ENCODE measurements around the gene WNT2B.
"Not testable (repeated sequence)": the region's sequence is repeated elsewhere in the genome, so short reads cannot be mapped to it uniquely, and the experiment has no call there.

Gene WNT2B

DNA sequence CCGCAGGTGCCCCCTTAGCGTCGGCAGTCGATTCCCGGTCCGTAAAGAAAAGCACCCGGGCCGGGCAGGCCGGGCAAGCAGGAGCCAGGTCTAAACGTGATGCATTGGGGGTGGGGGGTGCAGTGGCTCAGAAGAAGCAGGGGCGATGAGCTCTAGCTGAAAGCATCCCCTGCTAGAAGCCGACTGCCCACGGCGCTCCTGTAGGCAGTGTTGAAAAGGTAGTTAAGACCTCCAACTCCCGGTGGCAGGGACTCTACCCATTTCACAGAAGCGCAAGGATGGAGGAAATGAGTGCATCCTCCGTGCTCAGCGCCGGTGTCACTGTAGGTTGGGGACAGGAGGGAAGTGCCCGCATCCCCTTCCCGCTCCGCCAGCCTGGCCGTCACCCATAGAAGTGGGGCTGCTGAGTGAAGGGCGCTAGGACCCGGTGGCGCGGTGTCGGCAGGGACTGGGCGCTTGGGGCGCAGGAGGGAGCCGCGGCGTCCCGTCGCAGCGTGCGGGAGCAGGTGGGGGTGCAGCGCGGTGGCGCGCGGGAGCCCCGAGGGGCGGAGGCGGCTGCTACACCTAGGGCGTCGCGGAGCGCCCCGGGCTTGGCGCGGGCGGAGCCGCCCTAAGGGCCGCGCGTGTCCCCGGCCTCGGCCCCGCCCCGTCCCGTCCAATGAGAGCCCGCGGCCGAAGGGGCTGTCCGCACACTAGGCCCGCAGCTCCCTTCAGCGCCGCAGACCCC is at the start of gene WNT2B:
Gene WNT2B, plus strand, starts transcription at position 688 of the 727 bp plus-strand sequence. CDS start 298 bp downstream, outside the sequence.
- DNase-seq, result no peak

DNA sequence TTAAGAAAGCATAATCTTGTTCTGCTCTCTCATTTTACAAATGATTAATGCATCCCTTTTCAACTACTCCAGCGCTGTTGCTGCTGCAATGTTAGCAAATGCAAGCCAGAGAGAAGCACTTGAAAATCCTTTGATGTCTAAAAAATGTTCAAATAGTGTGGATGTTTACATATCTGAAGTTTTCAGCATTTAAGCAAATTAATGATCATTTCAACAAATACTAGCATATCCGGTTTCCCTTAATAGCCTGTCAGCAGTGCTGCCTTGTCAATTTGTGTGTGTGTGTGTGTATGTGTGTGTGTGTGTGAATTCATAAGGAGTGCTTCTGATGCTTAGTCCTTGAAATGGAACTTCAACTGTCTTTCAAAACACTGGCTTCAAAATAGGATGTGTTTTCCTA is 48.1 kb upstream of the WNT2B start:
- DNase-seq, result no peak

DNA sequence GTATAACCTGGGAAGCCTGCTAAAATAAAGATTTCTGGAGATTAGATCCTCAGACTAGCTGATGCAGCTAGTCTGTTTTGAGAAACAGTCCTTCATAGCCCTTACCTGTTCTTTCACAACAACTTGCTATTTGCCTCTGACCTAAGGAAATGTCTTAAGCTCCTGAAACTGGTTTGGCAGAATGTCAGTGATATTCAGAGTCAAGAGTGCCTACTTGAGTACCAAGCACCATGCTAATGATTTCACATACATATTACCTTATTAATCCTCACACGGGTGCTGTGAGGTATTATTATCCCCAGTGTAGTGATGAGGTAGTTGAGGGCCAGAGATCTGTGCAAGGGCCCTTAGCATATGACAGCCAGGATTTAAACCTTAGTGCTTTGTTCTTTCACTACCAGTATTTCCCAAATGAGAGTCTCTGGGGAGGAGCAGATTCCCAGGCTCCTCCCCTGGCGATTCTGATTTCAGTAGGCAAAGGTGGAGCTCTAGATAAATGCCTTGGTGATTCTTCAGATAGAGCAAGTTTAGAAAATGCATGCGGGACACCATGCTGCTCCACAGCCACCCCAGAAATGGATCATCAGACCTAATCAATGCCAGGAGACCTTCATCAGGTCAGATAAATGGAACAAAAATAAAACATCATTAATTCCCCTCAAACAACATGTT is 47.4 kb upstream of the WNT2B start:
- no peak for DNase-seq

DNA sequence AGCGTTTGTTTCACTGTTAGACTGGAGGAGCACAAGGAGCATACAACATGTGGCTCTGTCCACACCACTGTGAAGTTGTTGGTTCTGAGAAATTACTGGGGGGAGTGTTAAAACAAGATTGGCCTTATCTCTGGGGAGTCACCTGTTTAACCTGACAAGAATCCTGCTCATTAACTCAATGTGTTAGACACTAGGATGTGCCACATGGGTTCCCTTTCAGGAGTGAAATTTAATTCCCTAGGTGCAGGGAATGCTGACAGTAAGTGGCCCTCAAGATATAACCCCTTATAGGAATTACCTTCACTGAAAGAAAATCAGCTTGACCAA is 45.8 kb upstream of the WNT2B start:
- no peak for DNase-seq

DNA sequence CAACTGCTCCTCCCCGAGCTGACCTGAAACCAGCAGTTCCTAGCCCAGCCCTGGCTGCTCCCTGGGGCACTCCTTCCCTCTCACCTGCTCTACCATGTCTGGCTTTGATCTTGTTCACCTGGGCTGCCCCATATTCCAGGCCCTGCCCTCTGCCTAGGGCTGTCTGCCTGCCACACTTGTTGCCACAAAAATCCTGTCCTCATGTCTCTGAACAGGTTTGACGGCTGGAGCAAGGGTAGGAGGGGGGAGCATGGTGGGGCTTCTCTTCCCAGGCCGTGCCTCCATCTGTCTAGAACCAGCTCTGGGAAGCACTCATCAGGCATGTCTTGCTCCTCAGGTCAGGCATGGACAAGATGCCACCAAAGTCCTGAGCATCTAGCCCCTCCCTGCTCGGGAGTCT is 44.3 kb upstream of the WNT2B start:
- DNase-seq, result no peak

DNA sequence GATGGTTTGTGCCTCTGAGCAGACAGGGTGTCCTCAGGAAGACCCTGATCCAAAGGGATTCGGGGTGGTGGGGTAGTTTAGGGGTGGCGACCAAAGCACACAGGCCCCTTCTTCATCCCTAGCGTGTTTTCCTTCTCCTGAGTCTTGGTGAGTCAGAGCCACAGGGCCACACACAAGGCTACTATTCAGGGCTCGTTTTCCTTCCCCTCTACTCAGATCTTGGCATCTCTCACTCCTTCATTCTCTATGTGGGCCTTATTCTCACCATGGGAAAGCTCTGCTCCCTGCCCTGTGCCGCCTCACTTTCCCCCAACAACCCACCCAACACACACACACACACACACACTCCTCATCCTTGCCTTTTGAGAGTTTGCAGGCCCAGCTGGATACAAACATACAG is 43.6 kb upstream of the WNT2B start:
- no peak for DNase-seq

DNA sequence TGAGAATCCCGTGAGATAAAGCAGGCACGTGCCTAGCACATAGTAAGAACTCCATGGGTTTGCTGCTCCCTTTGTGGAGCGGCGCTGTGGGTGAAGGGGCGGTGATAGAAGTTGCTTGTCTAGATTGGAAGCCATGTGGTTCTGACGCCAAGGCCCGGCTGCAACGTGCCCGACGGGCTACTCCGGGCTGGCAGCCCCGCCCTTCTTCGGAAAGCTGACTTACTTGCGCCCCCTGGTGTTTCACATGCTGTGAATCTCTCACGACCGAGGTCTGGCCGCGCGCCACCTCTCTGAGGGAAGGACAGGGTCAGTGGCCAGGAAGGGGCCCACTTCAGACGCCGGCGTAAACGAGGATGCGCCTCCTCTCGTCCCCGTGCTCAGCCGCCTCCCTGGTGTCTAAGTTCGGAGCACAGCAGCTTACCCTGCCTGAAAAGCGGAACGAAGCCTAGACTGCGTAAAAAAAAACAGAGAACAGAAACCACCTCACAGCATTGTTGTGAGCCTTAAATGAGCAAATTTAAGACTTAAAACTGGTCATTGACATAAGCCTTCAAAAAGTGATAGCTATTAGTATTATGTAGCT is 42.6 kb upstream of the WNT2B start:
- peak; percentile 92 for DNase-seq

DNA sequence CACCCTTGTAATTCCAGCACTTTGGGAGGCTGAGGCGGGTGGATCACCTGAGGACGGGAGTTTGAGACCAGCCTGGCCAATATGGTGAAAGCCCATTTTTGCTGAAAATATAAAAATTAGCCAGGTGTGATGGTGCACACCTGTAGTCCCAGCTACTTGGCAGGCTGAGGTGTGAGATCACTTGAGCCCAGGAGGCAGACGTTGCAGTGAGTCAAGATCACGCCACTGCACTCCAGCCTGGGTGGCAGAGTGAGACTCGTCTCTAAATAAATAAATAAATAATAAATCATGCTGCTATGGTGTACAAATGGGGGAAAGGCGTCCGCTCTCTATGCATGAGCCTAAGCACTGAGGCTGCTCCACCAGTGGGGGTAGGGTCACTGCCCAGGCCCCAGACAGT is 38.4 kb upstream of the WNT2B start:
- not testable (repeated sequence) for DNase-seq

DNA sequence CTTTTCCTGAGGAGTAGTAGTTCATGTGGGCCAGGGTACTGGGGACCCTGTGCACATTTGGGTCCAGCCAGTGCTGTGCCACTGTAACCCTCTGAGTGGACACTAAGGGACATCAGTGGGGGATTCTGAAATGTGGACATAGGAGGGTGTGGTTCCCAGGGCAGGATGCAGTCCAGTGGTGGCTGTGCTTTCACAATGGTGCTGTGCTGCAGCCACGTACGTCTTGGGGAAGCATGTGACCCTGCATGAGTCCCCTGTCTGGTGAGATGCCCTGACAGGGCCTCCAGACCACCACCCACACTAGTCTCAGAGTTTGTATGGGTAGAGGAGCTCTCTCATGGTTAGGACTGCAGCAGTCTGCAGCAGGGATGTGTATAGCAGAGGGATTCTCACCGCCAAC is 37.8 kb upstream of the WNT2B start:
- DNase-seq, result no peak

DNA sequence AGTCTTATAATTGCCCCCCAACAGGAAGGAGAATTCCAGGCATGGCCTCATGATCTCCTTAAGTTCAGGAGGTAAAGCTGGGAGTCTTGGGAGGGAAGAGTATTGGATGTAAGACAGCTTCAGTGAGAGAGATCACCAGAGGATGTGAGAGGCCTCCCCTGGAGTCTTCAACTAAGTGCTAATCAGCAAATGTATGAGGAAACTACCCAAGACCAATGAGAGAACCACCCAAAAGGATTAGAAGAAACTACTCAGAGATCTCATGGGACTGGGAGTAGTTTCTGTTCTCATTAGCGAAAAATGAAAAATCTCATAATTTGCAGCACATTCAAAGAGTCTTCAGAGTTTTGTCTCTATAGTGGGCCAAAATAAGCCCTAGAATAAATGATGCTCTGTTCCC is 36.6 kb upstream of the WNT2B start:
- no peak for DNase-seq

DNA sequence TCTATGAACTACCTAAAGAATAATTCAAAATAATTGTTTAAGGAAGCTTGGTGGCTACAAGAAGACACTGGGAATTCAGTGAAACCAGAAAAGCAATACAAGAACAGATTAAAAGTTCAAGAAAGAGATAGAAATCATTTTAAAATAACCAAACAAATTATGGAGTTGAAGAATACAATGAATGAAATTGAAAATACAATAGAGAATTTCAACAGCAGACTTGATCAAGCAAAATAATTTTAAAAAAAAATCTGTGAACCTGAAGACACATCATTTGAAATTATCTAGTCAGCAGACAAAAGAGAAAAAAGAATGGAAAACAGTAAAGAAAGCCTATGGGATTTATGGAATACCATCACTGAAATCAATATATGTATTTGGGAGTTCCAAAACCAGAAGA is 31.2 kb upstream of the WNT2B start:
- no peak for DNase-seq

DNA sequence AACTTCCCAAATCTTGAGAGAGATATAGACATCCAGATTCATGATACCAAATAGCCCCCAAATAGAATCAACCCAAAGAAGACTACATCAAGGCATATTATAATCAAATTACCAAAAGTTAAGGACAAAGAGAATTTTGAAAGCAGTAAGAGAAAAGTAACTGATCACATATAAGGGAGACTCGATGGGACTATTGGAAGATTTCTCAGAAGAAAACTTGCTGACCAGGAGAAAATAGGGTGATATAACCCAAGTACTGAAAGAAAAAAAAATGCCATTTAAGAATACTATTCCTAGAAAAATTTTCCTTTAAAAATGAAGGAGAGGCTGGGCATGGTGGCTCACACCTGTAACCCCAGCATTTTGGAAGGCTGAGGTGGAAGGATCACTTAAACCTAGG is 30.5 kb upstream of the WNT2B start:
- DNase-seq, result no peak

DNA sequence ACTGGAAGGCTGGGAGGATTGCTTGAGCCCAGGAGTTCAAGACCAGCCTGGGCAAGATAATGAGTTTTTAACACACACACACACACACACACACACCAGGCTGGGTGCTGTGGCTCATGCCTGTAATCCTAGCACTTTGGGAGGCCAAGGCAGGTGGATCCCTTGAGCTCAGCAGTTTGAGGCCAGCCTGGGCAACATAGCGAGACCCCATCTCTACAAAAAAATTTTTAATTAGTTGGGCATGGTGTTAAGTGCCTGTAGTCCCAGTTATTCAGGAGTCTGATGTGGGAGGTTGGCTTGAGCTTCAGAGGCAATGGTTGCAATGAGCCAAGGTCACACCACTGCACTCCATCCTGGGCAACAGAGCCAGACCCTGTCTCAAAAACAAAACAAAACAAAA is 22.7 kb upstream of the WNT2B start:
- DNase-seq, result not testable (repeated sequence)

DNA sequence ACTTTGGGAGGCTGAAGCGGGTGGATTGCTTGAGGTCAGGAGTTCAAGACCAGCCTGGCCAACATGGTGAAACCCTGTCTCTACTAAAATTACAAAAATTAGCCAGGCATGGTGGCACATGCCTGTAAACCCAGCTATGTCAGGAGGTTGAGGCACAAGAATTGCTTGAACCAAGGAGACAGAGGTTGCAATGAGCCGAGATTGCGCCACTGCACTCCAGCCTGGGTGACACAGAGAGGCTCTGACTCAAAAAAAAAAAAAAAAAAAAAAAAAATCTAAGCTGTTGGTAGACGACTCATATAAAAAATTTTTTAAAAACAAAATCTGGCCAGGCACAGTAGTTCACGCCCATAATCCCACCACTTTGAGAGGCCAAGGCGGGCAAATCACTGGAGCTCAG is 21.1 kb upstream of the WNT2B start:
- not testable (repeated sequence) for DNase-seq

DNA sequence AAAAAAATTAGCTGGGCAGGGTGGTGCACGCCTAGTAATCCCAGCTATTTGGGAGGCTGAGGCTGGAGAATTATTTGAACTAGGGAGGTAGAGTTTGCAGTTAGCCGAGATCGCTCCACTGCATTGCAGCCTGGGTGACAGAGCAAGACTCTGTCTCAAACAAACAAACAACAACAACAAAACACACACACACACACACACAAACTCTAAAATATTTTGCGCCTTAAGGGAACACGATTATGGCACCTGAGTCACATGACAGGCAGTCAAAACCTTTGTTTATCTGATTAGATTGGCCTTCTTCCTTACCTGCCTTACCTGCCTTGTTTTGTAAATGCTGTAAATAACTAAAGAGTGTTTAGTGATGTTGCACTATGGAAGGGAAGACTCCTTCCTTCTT is 20.6 kb upstream of the WNT2B start:
- DNase-seq, result no peak

DNA sequence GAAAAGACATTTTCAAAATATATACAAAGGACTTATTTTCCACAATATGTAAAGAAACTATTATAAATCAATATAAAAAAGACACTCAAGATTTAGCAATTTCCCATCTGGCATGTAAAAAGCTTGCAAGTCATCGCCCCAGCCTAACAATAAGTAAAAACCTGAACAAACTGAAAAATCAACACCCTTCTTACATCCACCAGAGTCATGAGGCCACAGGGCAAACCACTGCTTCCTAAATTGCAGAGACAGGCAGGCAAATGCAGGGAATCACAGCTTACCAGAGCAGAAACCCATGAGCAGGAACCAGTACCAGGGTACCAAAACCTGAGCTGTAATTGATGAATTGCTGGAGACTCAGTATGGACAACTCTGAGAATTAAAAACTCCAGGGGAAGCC is 16.7 kb upstream of the WNT2B start:
- no peak for DNase-seq

DNA sequence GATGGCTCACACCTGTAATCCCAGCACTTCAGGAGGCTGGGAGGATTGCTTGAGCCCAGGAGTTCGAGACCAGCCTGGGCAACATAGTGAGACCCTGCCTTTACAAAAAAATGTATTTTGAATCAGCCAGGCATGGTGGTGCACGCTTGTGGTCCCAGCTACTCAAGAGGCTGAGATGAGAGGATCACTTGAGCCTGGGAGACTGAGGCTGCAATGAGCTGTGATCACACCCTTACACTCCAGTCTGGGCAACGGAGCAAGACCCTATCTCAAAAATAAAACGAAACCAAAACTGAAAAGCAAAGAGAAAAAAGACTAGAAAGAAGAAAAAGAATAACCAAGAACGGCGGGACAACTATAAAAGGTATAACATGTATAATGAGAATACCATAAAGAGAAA is 15.4 kb upstream of the WNT2B start:
- DNase-seq, result no peak

DNA sequence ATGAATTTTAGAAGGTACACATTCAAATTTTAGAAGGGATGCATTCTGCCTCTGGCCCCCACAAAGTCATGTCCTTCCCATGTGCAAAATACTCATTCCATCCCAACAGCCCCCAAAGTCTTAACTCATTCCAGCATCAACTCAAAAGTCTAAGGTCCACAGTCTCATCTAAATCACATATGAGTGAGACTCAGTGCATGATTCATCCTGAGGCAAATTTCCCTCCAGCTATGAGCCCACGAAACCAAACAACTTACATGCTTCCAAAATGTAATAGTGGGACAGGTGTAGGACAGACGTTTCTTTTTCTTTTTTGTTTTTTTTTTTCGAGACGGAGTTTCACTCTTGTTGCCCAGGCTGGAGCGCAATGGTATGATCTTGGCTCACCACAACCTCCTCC is 12.5 kb upstream of the WNT2B start:
- DNase-seq, result no peak

DNA sequence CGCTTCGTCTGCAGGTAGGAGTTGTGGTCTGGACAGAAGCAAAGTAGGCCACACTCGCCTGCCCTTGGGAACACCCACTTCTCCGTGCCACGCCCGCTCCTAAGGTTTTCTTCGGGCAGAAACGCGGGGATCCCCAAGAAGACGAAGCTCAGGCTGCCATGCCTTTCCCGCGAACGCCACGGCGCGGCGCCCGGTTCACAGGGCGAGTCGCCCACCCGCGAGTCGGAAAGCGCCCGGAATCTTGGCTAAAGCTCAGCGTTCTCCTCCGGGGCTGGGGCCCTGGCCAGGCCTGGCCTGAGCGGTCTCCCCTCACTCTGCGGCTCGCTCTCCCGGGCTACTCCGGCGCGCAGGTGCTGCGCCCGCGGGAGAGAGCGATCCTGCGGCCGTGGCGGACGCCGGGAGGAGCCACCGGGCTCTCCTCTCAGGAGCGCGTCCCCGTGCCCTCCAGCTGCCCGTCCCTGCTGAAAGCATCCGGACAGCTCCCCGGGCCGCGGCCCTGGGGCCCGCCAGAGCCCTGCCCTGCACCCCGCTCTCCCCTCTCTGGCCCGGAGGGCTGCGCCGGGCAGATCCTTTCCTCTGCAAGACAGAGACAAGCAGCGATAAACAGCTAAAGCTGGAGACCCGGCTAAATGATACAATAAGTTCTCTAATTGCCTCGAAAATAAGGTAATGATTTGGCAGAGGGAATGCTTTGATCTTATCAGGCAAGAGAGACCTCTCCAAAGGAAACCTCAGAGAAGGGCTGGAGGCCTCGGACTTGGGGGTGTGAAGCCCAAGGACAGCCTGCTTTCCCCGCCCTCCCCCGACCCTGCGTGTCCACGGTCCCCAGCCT is 6.7 kb upstream of the WNT2B start:
- peak; percentile 68 for DNase-seq

DNA sequence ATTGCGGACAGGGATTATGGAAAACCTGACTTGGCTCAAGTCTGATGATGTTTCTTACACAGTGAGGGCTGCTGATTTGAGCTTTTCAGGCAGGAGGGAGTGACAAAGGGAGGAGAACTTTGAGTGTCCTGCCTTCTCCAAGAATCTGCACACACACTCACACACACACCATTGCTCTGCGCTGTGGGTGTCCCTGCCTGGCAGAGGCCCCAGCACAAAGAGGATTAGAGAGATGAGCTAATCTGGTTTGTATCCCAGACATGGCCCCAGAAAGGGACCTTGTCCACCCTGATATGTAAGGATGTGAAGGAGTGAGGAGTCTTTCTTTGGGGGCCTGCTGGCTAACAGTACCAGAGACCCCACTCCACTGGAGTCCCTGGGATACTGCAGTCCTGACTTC is 5.9 kb upstream of the WNT2B start:
- DNase-seq, result no peak

DNA sequence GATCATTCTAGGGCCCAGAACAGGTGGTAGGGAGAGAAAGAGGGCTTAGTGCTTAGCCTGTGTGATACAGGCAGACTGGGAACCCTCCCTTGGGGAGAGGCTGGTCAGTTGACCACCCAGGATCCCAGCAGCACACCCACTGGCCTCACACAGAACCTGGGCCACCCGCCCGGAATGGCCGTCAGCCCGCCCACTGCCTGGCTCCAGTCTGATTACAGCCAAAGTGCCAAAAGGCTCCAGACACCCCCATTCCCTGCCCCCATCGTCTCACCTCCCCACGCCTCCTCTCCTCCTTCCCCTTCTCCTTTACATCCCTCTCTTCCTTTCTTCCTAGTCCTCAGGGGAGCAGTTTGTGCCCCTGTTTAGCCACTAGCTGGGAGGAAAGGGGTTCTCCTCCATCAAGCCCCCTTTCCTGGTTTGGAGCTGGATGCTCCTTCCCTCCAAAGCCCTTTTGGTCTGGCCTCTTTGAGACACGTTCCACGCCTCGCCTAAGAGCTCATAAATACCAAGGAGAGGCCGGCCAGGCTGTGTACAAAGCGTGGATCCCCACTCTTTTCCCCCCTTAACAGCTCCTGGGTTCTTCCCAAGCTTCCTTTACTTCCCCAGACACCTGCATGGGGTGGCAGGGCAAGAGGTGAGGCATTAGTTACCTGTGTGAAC is 4.6 kb upstream of the WNT2B start:
- DNase-seq, result no peak

DNA sequence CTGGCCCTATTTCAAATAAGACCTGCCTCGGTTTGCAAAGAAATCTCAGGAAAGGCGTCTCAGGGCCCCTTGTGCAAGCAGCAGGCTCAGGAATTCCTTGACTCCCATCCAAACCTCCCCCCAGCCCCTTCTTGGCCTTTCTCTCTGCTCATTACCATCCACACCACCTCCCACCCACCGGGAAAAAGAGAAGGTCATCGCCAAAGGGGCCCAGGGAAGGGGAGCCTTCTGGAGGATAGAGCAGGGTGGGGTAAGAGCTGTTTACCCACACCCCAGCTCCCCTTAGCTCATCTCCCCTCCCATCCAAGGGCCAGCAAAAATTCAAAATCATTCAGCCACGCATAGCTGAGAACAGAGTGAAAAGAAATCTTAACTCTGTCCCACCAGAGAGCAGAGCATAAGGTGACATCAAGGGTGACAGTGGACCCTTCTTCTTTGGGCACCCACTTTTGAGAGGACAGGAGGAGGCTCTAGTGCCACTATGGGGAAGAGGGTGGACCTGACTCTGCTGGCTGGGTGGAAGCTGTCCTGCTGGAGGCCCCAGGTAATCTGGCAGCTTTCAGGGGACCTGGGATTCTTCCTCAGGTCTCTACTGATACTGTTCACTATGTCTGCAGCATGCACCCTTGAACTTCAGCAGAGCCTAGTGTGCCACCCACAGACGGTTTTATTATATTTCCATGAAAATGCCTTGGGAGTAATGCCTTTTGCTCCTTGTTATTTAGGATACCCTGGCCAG is 3.9 kb upstream of the WNT2B start:
- no peak for DNase-seq

DNA sequence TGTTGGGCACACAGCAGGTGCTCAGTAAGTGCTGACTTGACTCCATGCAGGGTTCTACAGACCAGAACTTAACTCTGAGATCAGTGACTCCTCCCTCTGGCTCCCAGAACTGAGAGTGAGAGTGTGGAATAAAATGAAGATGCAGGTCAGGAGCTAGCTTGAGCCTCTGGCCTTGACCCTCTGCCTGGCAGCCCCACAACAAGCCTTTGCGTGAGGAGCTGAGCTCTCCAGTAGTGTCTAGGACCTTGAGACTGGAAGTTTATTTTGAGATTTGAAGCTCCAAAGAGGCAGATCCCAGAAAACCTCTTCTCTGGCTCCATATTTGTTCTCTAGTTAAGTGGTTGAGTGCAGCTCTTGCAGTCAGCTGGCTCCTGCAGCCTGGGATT is 3.4 kb upstream of the WNT2B start:
- DNase-seq, result no peak
